ENCODE data around the gene ASS1.

Gene ASS1

DNA sequence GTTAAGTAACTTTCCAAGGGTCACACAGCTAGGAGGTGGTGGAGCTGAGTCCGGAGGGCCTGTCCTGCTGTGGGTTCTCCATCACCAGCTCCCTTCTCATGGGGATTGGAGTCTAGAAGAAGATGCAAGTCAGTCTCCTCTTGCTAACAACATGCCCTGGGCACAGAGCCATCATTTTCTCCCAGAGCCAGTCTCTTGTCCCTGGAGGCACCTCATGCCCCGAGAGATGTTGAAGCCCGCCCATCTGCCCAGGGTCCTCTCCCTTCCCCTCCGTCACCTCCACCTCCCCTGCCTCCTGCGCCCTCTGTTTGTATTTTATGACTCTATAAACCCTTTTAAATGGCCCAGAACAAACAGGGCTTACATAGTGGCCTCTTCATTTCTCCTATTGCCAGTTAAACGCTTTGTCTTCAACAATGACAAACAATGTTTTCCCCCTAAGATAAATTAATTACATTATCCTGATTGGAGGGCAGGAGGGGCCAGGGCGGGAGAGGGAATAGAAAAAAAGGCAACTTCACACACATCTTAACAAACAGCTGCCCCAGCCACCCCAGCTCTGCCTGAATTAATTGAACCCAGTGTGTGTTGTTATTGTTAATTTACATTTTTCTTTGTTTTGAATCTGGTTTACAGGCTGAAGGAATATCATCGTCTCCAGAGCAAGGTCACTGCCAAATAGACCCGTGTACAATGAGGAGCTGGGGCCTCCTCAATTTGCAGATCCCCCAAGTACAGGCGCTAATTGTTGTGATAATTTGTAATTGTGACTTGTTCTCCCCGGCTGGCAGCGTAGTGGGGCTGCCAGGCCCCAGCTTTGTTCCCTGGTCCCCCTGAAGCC is 55.8 kb downstream of the ASS1 start:
- no peak for DNase-seq

DNA sequence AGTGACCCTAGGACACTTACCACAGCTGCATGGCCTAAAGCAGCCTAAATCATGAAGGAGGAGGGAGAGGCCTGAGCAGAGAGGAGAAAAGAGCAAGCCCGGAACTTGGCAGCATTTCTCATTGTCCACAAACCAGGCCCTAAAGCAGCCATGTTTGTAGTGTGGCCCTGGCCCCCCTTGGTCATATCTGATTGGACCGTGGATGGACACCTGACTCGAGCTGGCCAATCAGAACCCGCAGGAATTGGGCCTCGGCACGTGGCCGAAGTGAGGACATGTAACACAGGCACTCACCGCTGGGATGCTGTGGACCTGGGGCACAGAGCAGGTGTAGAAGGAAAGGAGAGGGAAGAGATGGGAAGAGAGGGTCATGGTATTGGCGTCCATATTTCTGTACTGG is 56.9 kb downstream of the ASS1 start:
- no peak for DNase-seq

DNA sequence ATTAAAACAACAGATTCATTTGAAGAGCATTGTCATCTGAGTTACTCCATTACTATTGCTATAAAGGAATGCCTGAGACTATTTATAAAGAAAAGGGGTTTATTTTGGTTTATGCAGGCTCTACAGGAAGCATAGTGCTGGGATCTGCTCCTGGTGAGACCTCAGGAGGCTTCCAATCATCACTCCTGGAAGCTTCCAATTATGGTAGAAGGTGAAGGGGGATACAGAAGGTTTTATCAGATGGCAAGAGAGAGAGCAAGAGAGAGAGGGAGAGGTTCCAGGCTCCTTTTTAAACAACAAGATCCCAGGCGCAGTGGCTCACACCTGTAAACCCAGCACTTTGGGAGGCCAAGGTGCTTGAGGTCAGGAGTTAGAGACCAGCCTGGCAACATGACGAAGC is 63.5 kb downstream of the ASS1 start:
- DNase-seq: no peak

DNA sequence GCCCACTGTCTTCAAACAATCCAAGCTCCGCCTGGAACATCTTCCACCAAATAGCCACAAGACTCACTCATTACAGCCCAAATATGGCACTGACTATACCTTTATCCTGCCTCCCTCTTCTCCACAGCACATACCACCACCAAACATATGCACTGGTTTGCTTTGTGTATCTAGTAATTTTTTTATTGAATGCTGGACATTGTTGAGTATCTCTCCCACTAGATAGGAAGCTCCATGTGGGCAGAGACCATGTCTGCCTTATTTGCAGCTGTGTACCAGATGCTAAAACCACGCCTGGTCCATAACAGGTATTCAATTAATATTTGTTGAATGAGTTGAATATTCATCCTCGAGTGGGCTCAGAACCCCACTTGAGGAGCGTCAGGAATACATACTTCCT is 67.4 kb downstream of the ASS1 start:
- DNase-seq: no peak

DNA sequence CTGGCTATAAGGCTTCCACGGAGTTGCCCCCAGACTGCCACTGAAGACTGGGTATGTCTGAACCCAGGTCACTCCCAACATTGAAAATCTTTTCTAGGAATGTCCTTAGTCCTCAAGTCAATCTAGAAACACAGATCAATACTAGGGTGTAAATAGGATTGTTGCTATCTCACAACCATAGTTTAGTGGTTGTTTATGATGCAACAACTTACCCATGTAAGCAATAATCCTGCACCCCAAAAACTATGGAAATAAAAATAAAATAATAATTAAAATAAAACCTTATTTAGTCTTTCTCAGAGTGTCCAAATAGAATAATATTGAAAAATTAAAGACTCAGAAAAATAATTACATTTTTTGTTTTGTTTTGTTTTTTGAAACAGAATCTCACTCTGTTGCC is 68.3 kb downstream of the ASS1 start:
- DNase-seq: no peak

DNA sequence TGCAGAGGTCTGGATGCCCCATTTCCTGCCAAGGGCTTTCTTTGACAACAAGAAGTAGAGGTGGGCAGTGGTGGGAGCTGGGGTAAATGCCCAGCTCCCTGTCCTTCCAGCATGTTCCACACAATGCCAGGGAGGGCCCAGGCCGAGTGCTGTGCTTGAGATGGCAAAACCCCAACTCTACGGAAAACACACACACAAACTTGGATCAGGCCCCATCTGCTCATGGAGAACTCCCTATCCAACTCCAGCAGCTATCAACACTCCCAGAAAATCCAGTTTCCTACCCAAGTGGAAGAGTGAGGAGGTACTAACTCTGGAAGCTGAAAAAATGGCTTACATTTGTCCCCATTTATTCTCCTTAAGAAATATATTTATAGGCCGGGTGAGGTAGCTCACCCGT is 73.5 kb downstream of the ASS1 start:
- no peak for DNase-seq

DNA sequence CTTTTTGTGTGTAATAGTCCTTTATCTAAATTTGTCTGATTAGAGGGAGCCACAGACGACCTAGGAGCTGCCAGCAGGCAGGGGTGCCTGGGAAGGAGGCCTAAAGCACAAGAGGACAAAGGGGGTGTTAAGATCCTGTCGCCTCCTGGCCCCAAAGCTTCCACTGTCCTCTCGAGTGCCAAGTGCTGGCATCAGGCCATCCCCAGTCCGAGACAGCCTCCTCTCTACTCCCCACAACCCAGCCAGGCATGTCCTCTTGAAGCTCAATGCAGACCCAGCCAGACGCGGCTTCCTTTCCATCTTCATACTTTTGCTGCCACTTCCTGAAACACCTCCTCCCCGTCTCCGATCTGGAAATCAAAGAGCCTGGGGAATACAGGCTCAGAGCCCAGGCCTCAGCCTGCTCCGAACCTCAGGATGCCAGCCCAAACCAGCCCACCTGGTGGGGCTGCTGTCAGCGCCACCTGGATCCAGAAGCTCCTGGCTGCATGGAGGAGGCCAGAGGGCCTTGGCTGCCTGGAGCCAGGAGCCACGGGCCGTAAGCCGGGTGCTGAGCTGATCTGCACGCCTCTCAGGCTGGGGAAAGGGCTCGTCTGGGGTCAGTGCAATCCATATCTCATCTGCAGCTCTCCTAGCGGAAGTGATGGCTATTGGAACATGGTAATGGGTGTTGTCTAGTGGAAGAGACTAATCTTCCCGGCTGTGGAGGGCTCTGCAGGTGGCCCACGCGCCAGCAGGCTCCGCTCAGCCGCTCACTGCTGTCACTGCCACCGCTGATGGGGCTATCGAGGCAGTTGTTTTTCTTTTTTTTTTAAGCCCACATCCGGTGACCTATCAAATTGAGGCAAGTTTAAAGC is 74.4 kb downstream of the ASS1 start:
- DNase-seq: no peak

DNA sequence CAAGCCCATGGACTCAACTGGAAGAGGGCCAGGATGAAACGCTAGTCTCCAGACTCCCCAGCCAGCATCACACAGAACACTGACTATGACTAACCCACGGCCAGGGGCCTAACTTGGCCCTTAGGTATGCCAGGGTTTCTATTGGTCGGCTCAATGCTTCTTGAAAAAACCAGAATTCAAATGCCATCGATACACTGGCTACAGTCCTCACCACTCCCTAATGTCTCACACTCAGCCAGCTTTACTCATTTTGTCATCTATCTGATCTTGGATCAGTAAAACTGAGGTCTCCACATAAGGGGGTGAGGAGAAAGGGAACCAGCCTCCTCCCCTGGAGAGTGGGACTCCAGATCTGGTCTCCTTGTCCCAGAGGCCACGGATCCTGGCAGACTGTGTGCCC is 75.2 kb downstream of the ASS1 start:
- no peak for DNase-seq

DNA sequence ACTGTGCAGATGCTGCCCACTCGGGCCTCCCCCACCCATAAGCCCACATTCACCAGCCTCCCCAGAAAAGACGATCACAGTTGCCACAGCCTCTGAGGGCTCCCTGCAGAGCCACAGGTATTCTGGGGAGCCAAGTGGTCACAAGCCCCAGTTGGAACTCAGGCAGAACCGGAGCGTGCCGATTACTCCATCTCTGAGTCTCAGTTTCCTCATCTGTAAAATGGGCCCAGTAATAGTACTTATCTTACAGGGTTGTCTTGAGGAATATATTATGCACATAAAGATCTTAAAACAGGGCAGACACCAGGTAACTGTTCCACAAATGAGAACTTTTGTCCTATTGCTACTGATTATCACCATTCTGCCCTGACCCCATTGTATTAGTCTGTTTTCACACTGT is 77.0 kb downstream of the ASS1 start:
- DNase-seq: no peak

DNA sequence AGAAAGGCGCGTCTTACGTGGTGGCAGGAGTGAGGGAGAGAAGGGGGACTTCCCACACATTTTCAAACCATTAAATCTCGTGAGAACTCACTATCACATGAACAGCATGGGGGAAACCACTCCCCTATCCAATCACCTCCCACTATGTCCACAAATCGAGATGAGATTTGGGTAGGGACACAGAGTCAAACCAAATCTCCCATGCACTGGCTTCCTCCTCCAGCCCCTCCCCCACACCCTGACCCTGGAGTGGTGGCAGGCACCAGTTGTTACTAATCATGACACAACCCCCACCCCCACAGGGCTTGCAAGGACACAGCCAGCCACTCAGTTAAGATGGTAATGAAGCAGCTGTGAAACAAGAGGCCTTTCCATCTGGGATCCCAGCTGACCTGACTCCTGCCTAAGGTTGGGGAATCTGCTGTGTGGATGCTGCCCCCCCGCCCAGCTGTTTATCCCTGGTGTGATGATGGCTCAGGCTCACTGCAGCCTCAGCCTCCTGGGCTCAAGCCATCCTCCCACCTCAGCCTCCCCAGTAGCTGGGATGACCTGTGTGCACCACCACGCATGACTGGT is 77.6 kb downstream of the ASS1 start:
- DNase-seq: no peak

DNA sequence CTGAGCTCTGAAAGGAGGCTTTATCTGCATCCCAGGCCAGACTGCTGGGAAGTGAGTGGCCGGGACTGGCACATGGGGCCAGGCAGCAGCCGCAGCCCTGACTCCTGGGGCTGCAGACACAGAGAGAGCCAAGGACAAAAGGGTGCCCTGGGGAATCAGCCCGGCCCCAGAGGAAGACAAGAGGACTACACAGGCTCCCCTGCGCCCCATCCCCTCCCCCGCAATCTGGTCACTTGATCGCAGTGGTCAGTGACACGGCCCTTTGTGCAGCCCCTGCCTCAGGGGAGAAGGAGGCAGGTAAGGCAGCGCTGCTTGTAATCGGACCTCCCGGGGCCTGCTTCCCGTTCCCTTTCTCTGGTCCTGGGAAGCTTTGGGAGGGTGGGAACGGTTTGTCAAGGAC is 79.2 kb downstream of the ASS1 start:
- DNase-seq: no peak

DNA sequence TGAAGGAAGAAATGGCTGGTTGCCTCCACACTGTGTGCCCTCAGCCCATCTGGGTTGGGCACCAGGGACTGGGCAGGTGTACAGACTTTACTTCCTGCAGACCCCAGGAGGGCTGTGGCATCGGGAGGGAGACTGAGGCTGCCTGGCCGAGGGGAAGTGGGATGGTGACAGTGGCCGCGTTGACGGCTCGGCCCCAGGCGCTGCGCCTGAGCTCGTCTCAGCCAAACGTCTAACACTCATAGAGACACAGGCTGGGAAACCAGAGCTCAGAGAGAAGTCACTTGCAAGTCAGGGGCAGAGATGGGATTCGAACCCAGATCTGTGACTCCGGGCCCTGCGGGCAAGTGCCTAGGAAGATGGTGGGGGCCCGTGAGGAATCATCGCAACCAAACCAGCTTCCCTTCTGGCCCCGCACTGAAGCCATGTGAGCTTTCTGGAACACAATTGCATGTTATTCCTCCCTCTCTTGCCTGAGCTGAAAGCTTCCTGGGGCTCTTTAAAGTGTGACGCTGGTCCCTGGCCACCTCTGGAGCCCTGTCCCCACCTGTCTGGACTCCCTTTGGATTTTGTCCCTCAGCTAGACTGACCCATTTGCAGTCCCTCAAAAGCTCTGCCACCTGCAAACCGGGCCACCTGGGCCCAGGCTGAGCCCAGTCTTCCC is 81.6 kb downstream of the ASS1 start:
- DNase-seq: no peak

DNA sequence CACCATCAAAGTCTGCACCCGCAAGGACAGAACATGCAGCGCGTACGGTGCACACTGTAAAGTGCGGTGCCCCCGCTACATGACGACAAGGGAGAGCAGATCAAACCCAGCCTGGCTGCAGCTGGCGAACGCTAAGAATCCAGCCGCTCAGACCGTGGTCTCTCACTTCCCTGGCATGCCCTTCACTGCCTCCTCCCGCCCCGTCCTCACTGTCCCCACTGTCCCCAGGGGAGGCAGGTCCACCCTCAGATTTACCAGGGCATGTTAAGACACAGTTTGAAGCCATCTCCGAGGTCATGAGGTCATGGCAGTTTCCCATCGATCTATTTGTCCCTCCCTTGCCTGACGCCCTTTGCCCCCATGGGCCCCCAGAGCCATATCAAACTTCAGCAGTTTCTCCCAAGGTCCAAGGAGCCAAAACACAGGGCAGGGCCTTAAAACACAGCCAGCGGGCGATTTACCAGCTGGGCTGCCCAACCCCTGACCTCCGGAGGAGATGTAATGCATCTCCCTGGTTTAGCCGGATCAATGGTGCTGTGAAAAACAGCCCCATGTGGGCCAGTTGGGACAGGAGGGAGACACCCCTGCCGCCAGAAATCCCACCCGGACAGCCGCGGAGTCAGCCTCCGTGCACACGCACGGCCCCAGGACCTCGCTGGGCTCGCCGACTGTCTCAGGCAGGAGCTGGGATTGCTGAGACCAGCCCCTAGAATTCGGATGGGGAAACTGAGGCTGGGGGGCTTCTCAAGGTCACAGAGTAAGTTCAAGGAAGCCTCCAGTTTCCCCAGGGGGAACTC is 82.3 kb downstream of the ASS1 start:
- no peak for DNase-seq

DNA sequence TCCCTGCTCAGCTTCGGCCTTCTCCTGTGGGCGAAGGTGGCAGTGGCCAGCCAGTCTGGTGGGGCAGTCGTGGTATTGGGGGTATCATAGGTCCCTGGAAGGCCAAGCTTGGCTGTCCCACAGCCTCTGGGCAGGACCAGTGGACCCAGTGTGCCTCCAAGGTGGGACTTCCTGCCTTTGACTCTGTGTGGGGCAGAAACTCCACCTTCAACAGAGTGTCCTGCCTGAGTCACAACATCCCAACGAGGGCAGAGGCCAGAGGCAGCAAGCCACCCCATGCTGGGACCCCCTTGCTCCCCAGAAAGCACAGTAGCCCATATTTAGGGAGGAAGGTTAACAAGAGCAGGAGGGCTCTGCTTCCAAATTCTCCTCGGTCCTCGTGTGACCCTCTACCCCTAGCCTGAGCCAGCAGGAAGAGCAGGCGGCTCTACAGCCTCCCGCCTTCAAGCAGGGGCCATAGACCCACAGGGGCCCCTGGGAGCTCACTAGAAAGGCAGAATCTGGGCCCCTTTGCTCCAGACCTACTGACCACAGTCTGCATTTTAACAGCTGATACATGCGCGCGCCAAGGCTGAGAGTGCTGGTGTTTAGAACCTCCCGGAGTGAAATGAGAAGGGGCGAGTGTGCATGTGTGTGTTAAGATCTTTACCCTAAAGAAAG is 83.0 kb downstream of the ASS1 start:
- DNase-seq: no peak

DNA sequence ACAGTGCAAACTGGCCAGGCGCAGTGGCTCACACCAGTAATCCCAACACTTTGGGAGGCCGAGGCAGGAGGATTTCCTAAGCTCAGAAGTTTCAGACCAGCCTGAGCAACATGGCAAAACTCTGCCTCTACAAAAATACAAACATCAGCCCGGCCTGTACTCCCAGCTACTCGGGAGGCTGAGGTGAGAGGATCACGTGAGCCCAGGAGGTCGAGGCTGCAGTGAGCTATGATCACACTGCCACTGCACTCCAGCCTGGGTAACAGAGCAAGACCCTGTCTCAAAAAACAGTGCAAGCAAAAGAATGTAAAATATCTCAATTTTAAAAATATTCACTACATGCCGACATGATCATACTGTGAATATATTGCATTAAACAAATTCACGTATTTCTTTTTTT is 83.9 kb downstream of the ASS1 start:
- no peak for DNase-seq

DNA sequence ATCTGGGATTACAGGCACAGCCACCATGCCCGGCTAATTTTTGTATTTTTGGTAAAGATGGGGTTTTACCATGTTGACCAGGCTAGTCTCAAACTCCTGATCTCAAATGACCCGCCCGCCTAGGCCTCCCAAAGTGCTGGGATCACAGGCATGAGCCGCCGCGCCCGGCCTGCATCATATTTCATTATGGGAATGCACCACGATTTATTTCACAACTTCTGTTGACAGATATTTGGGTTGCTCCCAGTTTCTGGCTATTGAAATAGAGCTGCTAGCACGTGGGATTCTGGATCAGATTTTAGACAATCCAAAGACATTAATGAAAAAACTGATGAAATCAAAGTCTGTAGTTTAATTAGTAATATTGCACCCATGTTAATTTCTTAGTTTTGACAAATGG is 86.2 kb downstream of the ASS1 start:
- DNase-seq: no peak

DNA sequence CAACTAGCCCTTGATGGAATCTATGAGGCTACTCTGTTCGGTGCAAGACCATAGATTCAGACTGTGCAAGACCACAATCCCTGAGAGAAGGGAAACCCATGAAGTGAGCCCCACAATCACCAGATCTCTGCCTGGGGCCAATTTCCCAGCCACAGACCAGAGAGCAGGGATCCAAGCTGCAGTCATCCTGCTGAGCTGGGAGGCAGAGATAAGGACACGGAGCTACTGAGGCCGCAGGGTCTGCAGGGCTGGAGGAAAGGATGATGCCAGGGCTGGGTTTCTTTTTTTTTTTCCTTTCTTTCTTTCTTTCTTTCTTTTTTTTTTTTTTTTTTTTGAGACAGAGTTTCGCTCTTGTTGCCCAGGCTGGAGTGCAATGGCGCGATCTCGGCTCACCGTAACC is 86.9 kb downstream of the ASS1 start:
- DNase-seq: no peak

DNA sequence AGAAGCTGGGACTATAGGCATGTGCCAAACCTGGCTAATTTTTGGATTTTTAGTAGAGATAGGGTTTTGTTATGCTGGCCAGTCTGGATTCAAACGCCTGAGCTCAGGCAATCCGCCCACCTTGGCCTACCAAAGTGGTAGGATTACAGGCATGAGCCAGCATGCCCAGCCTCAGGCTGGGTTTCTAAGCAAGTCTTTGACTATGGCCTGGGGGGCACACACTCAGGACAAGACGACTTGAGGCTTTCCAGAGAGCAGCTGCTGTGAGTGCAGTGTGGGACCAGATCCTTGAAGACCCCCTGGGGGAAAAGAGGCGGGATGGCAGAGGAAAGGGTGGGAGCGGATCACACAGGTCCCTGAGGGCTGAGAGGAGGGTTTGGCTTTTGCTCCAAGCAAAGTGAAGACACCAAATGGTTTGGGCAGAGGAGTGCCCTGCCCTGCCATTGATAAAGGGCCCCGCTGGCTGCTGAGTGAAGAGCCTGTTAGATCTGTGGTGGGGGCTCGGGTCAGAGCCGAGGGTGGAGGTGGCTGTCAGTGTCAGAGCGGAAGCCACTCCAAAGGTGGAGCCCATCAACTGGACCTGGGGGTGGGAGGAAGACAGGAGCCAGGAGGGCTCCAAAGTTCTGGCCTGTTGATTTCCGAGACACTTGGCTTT is 87.8 kb downstream of the ASS1 start:
- no peak for DNase-seq

DNA sequence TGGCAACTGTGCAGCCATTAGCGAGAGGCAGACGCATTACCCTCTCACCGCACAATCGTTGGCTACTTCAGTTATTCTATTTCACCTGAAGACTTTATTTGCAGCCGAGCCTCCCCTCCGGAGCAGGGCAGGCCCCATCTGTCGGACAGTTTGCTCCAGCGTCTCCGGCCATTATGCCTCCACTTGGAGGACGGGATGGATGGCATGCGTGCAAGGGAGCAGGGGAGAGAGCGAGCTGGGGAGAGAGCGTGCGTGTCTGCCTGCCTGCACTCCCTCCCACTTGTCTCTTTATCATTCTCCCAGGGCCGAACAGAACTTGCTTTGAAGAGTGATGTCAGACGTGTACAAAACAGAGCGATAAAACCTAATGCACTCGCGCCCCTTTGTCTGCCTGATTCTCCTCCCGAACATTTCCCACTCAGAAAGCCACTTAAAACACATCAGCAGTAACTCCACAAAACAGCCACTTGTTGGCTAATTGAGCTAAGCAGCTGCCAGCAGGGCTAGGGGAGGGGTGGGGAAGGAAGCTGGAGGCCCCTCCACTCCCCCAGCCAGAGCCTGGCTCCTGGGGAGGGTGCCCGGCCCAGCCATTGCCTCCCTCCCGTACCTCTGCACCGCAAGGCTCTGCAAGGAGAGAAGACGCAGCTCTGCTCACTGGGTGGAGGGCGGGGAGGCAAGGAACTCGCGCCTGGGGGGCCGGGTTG is 91.2 kb downstream of the ASS1 start:
- no peak for DNase-seq

DNA sequence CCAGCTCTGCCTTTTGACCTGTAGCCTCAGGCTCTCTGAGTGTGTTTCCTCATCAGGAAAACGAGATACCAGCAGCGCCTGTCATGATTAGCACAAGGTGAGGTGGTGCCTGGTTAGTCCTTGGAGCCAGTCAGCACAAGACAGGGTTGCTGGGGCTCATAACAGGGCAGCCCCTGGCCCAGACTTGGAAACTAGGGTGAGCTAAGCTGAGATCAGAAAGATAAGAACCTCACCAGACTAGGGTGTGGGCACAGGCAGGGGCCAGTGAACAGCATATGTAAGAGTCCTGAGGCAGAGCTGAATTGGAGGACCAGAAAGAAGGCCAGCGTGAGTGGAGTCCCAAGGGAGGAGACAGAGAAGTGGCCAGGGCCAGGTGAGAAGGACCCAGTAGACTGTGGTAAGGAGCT is 91.9 kb downstream of the ASS1 start:
- no peak for DNase-seq
